Glutamatergic neuron (in vitro differentiated cells): ENCODE data around the gene JMJD1C. TPM values are rescaled to one million over a fixed set of nuclear protein-coding genes. Genes with fewer than 3 reads are reported as not detected.
A peak's percentile ranks its signal among the peaks of the same experiment; 100 is the strongest.

Source experiments
- DNase-seq: peaks from one replicate; pipeline ENCODE4 v3.0.0; 2022
- H3K27ac Mint-ChIP-seq: one replicate; pipeline ENCODE4 v1.8.0; 2020; ENCODE audit warnings: mild to moderate bottlenecking, mixed read lengths, inconsistent platforms; ENCODE audit not compliant: unreplicated experiment
- H3K27me3 Mint-ChIP-seq: one replicate; pipeline ENCODE4 v1.8.0; 2020; ENCODE audit warnings: mild to moderate bottlenecking, moderate library complexity, mixed read lengths, inconsistent platforms; ENCODE audit not compliant: unreplicated experiment
- H3K36me3 Mint-ChIP-seq: one replicate; pipeline ENCODE4 v1.8.0; 2020; ENCODE audit warnings: mild to moderate bottlenecking, mixed read lengths, inconsistent platforms; ENCODE audit not compliant: unreplicated experiment
- H3K4me1 Mint-ChIP-seq: one replicate; pipeline ENCODE4 v1.8.0; 2020; ENCODE audit warnings: mild to moderate bottlenecking, low read depth, mixed read lengths, inconsistent platforms; ENCODE audit not compliant: unreplicated experiment
- H3K4me3 Mint-ChIP-seq: one replicate; pipeline ENCODE4 v1.8.0; 2020; ENCODE audit warnings: mild to moderate bottlenecking, mixed read lengths, inconsistent platforms; ENCODE audit not compliant: unreplicated experiment
- H3K9me3 Mint-ChIP-seq: one replicate; pipeline ENCODE4 v1.8.0; 2020; ENCODE audit warnings: mild to moderate bottlenecking, moderate library complexity, mixed read lengths, inconsistent platforms; ENCODE audit not compliant: unreplicated experiment
- total RNA-seq: library from RNA; stranded (reverse); fragmentation: NEBNext Ultra II Directional; extraction: Animal tissue kit (Norgen Biotek cat#: 25700); gene quantifications from one replicate; pipeline ENCODE4 v1.2.1, GENCODE V29; 2021; ENCODE audit not compliant: unreplicated experiment
- TF ChIP-seq, protein P1 (sequence below): fragments of 200-600 bp; sonication (generic); IDR thresholded peaks from one replicate; pipeline ENCODE4 v1.5.0; 2021; ENCODE audit not compliant: partially characterized antibody, unreplicated experiment

JMJD1C gene
- total RNA-seq, 1 donor from 2014 or later: 110 TPM

DNA sequence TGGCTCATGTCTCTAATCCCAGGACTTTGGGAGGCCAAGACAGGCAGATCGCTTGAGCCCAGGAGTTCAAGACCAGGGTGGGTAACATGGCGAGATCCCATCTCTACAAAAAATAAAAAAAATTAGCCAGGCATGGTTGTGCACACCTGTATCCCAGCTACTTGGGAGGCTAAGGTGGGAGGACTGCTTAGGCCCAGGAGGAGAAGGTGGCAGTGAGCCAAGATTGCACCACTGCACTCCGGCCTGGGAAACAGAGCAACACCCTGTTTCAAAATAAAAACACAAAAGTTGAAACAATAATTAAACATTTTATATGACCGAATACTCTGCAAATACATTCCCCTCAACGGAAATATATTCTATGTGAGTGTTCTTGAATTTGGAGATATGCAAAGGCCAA lies 40.3 kb downstream of the JMJD1C start:
- DNase-seq: no peak
- Mint-ChIP-seq H3K9me3 (no peaks in the 10 kb centered on the region), H3K4me1 (peaks cover 8% of the 10 kb centered on the region), H3K4me3 (no peak overlapping the region), H3K36me3 (no peaks in the 10 kb centered on the region), H3K27ac (no peak overlapping the region), H3K27me3 (peaks cover 4% of the 10 kb centered on the region)
- TF ChIP-seq, protein P1, sequence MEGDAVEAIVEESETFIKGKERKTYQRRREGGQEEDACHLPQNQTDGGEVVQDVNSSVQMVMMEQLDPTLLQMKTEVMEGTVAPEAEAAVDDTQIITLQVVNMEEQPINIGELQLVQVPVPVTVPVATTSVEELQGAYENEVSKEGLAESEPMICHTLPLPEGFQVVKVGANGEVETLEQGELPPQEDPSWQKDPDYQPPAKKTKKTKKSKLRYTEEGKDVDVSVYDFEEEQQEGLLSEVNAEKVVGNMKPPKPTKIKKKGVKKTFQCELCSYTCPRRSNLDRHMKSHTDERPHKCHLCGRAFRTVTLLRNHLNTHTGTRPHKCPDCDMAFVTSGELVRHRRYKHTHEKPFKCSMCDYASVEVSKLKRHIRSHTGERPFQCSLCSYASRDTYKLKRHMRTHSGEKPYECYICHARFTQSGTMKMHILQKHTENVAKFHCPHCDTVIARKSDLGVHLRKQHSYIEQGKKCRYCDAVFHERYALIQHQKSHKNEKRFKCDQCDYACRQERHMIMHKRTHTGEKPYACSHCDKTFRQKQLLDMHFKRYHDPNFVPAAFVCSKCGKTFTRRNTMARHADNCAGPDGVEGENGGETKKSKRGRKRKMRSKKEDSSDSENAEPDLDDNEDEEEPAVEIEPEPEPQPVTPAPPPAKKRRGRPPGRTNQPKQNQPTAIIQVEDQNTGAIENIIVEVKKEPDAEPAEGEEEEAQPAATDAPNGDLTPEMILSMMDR: no peak

DNA sequence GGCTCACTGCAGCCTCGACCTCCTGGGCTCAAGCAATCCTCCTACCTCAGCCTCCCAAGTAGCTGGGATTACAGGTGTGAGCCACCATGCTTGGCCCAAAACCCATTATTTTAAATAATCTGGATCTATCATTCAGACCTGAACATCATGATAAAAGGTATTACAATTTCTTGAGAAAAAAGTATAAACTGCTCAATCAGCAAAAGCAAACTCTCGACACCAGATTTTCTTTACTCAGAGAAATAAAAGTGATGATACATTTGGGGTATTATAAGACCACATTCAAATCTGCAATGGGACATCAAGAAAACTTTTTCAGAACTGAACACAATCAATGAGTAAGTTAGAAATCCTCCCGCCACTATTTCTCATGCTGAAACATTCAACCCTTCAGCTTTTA lies 41.2 kb downstream of the JMJD1C start:
- H3K27me3 Mint-ChIP-seq: peaks cover 4% of the 10 kb centered on the region
- TF ChIP-seq, protein P1: no peak
- no peak overlapping the region for H3K4me3 Mint-ChIP-seq
- H3K9me3 Mint-ChIP-seq: no peaks in the 10 kb centered on the region
- no peak for DNase-seq
- H3K36me3 Mint-ChIP-seq: no peaks in the 10 kb centered on the region
- H3K27ac Mint-ChIP-seq: no peak overlapping the region
- H3K4me1 Mint-ChIP-seq: peaks cover 5% of the 10 kb centered on the region

DNA sequence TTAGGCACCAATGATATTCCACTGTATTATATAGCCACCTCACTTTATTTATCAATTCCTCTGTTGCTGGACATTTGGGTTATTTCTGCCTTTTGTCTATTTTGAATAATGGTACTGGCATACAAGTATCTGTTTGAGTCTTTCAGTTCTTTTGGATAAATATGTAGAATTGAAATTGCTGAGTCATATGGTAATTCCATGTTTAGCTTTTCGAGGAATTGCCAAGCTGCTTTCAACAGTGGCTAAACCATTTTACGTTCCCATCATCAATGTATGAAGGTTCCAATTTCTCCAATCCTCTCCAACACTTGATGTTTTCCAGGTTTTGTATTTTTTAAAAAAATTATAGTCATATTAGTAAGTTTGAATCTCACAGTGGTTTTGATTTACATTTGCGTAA lies 42.3 kb downstream of the JMJD1C start:
- H3K4me3 Mint-ChIP-seq: no peak overlapping the region
- no peaks in the 10 kb centered on the region for H3K9me3 Mint-ChIP-seq
- H3K36me3 Mint-ChIP-seq: no peaks in the 10 kb centered on the region
- TF ChIP-seq, protein P1: no peak
- H3K27me3 Mint-ChIP-seq: peaks cover 4% of the 10 kb centered on the region
- DNase-seq: no peak
- H3K27ac Mint-ChIP-seq: no peak overlapping the region
- peaks cover 3% of the 10 kb centered on the region for H3K4me1 Mint-ChIP-seq

GRCh38 chr10:63421591-63421990 lies 44.2 kb downstream of the JMJD1C start:
- Mint-ChIP-seq H3K27ac (no peak overlapping the region), H3K4me1 (peaks cover 8% of the 10 kb centered on the region)
- no peak for DNase-seq

GRCh38 chr10:63416376-63416775 lies 49.4 kb downstream of the JMJD1C start:
- Mint-ChIP-seq H3K27ac (peak overlapping the region; percentile 15), H3K36me3 (no peaks in the 10 kb centered on the region), H3K27me3 (peaks cover 4% of the 10 kb centered on the region), H3K4me1 (peaks cover 19% of the 10 kb centered on the region), H3K9me3 (no peaks in the 10 kb centered on the region), H3K4me3 (peak overlapping the region; percentile 30)
- no peak for DNase-seq
- TF ChIP-seq, protein P1: no peak

More at GRCh38 chr10:63421591-63421990, 44.2 kb downstream of the JMJD1C start:
- peaks cover 4% of the 10 kb centered on the region for H3K27me3 Mint-ChIP-seq
- no peaks in the 10 kb centered on the region for H3K9me3 Mint-ChIP-seq
- no peak overlapping the region for H3K4me3 Mint-ChIP-seq
- TF ChIP-seq, protein P1: no peak
- no peaks in the 10 kb centered on the region for H3K36me3 Mint-ChIP-seq
